Mucosa of gallbladder (tissue), 1 donor: ENCODE measurements around the gene BCL7A. TPM values are rescaled to one million over a fixed set of nuclear protein-coding genes. Genes with fewer than 3 reads are reported as not detected.
"Not testable (repeated sequence)": the region's sequence is repeated elsewhere in the genome, so short reads cannot be mapped to it uniquely, and the experiment has no call there.

Experiments
- DNase-seq: peaks from one replicate; pipeline ENCODE4 v3.0.0-alpha.2; 2020; ENCODE audit warnings: low spot score
- total RNA-seq: library from RNA; stranded (reverse); gene quantifications from one replicate; pipeline ENCODE4 v1.2.1, GENCODE V29; 2021
- donor health status: DM: no; HTN: no; CAD: no.

BCL7A gene
- total RNA-seq, 1 donor from 2014 or later, result 17.7 TPM

DNA sequence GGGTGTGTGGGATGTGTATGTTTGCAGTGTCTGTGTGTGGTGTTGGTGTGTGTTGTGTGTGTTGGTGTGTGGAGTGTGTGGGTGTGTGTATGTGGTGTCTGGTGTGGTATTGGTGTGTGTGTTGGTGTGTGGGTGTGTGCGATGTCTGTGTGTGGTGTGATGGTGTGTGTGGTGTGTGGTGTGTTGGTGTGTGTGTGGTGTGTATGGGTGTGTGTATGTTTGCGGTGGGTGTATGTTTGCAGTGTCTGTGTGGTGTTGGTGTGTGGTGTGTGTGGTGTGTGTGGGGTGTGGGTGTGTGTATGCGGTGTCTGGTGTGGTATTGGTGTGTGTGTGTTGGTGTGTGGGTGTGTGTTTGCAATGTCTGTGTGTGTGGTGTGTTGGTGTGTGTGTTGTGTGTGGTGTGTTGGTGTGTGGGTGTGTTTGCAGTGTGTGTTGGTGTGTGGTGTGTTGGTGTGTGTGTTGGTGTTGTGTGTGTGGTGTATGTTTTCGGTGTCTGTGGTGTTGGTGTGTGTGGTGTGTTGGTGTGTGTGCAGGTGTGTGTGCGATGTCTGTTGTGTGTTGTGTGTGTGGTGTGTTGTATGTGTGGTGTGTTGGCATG lies 72.6 kb downstream of the BCL7A start:
- no peak for DNase-seq

DNA sequence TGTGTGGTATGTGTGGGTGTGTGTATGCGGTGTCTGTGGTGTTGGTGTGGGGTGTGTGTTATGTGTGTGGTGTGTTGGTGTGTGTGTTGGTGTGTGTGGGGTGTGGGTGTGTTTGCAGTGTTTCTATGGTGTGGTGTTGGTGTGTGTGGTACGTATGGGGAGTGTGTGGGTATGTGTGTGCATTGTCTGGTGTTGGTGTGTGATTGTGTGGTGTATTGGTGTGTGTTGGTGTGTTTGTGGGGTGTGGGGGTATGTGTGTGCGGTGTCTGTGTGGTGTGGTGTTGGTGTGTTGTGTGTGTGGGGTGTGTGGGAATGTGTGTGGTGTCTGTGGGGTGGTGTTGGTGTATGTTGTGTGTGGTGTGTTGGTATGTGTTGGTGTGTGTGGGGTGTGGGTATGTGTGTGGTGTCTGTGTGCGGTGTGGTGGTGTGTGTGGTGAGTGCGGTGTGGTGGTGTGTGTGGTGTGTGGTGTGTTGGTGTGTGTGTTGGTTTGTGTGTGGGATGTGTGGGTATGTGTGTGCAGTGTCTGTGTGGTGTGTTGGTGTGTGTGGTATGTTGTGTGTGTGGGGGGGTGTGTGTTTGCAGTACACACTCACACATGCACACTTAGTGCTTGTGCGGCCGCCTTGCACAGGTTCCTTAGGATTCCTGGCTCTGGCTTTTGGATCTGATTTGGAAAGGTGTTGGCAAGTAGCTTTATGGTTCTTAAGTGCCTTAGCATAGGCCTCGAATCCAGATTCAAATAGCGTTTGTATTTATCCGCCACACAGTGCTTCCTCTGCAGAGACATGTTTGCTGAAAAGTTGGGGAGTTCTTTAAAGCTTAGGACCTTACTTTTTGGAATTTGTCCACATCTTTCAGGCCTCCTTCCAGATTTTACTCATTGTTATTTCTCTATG lies 73.3 kb downstream of the BCL7A start:
- no peak for DNase-seq

- DNase-seq, result no peak
Observed at GRCh38 chr12:122096014-122096413, 74.3 kb downstream of the BCL7A start.

- no peak for DNase-seq
Observed at GRCh38 chr12:122096591-122097149, 75.0 kb downstream of the BCL7A start.

DNA sequence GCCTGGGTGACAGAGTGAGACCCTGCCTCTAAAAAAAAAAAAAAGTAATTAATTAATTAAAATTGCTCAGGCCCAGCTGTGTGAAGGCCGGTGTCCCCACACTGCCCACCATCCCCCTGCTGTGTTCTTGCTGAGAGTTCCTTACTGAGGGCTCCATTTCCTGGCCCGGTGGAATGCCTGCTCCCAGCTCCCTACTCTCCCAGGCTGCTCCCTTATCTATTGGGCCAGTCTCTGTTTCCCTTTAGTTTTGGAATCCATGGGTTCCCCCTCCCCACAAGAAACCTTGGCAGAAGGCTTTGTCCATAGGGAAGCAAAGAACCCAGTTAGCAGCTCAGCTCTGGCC lies 75.9 kb downstream of the BCL7A start:
- DNase-seq, result no peak

- peak; percentile 91 for DNase-seq
Observed at GRCh38 chr12:122097927-122098756, 76.5 kb downstream of the BCL7A start.

DNA sequence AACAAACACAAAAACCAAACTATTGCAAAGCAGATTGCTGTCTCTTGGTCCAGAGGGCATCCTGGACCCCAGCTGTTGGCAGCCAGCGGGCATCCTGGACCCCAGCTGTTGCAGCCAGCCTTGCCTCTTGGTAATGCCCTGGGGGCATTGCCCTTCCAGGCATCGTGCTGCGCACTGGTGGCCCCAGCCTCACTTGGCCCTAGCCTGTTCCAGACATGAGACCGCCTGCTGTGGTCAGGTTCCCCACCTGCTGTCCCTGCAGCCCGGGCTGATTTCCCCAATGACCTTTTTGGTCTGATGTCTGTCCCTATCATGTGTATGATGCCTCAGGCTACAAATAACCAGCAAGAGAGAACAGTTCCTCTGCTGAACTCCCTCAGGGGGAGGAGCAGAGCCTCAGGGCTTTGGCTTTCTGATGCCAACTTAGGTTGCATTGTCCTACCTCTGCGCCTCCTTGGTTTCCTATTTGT lies 77.6 kb downstream of the BCL7A start:
- DNase-seq, result no peak

GRCh38 chr12:122099856-122100255 lies 78.2 kb downstream of the BCL7A start:
- DNase-seq, result no peak

DNA sequence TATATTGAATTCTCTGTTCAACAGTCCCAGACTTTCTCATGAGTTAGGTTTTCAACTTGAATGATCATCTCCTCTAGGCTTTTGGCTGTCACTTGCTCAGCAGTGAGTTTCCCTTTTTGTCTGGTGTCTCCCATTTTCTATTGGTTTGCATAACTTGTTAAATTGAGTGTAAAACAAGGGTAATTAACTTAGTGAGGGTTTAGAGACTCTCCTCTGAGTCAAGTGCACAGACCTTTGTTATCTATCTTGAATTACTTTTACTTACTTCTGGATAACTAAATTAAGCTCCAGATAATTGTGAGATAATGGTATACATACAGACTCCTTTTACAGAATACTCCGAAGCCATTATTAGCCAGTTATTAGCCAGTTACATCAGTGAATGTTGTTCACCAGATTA lies 78.9 kb downstream of the BCL7A start:
- DNase-seq, result no peak

DNA sequence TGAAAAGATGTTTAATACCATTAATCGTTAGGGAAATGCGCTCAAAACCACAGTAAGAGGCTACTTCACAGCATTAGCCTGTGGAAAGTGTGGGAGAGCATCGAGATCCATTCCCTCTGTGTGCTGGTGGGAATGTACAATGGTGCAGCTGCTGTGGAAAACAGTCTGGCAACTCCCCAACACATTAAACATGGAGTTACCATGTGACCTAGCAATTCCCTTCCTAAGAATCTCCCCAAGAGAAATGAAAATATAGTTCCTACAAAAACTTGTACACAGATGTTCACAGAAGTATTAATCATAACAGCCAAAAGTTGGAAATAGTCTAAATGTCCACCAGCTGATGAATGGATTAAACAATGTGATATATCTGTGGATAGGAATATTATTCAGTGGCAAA lies 80.6 kb downstream of the BCL7A start:
- no peak for DNase-seq

GRCh38 chr12:122104844-122105243 lies 83.2 kb downstream of the BCL7A start:
- no peak for DNase-seq

- not testable (repeated sequence) for DNase-seq
Observed at GRCh38 chr12:122105496-122105895, 83.8 kb downstream of the BCL7A start.

DNA sequence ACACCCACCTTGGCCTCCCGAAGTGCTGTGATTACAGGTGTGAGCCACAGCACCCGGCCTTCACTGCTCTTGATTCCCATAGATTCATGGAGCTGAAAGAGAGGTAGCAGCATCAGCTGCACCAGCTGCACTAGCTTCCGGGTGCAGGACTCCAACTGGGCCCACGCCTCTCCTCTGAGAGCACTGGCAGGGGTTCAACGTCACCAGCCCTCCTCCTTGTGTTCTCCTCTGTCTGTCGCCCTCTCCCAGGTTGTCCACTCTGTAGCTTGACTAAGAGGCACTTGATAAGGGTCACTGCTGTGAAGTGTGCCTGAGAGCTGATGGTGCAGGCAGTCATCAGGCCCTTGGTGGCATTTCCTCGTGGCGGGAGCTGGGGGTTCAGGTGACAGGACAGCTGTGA lies 85.2 kb downstream of the BCL7A start:
- peak; percentile 42 for DNase-seq

GRCh38 chr12:122107261-122107660 lies 85.6 kb downstream of the BCL7A start:
- DNase-seq, result no peak

- no peak for DNase-seq
Observed at GRCh38 chr12:122111089-122111641, 89.5 kb downstream of the BCL7A start.

Other genes starting within 250 kb of the BCL7A start
- 30.8 TPM for gene RHOF, start 228.2 kb upstream of the BCL7A start, total RNA-seq
- 35.5 TPM for gene SETD1B, start 217.9 kb upstream of the BCL7A start, total RNA-seq
- gene HPD, start 163.0 kb upstream of the BCL7A start, total RNA-seq, result 2.8 TPM
- gene PSMD9, start 133.1 kb upstream of the BCL7A start, total RNA-seq, result 48.8 TPM
- gene CFAP251, start 103.3 kb upstream of the BCL7A start, total RNA-seq, result 7.0 TPM
- gene MLXIP, start 56.9 kb downstream of the BCL7A start, total RNA-seq, result 89.7 TPM
- not detected for gene IL31, start 152.3 kb downstream of the BCL7A start, total RNA-seq
- 3.5 TPM for gene LRRC43, start 161.2 kb downstream of the BCL7A start, total RNA-seq
- 0.23 TPM for gene B3GNT4, start 181.8 kb downstream of the BCL7A start, total RNA-seq
- gene DIABLO, start 204.2 kb downstream of the BCL7A start, total RNA-seq, result 48.1 TPM
- 18.7 TPM for gene VPS33A, start 244.6 kb downstream of the BCL7A start, total RNA-seq